NCI-H1105 treated with DMSO at 0.1 percent for 48 hours (cell line): ENCODE measurements around the gene ZNF593.

Source experiments
- DNase-seq: peaks from one replicate; lab custom pipeline; 2025; lab: John Stamatoyannopoulos, UW

The ZNF593 gene

DNA sequence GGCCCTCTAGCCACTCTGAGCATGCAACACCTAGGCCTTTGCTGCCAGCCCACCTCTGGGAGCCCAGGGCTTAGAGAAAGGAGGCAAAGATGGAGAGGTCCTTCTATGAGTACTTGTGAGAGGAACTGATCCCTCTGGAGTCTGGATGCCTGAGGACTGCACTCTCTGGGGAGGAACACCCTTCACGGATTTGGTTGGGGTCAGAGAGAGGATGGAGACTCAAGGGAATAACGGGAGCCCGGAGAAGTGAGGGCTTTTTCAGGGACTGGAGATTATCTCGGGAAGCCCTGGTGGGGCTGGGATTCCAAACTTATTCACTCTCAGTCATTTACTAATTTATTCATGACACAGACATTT, 532 bp upstream of the ZNF593 start:
- no peak for DNase-seq

DNA sequence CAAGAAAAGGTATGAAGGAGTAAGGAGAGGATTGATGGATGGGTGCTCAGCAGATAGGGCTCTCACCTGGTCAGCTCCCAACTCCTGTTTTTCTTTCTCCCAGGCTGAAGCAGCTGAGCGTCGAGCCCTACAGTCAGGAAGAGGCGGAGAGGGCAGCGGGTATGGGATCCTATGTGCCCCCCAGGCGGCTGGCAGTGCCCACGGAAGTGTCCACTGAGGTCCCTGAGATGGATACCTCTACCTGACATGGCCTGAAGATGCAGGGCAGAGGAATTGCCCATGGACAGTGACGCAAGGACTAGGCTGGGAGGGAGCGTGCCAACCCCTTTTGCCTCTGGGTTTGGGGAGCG, 739 bp downstream of the ZNF593 start:
- no peak for DNase-seq

DNA sequence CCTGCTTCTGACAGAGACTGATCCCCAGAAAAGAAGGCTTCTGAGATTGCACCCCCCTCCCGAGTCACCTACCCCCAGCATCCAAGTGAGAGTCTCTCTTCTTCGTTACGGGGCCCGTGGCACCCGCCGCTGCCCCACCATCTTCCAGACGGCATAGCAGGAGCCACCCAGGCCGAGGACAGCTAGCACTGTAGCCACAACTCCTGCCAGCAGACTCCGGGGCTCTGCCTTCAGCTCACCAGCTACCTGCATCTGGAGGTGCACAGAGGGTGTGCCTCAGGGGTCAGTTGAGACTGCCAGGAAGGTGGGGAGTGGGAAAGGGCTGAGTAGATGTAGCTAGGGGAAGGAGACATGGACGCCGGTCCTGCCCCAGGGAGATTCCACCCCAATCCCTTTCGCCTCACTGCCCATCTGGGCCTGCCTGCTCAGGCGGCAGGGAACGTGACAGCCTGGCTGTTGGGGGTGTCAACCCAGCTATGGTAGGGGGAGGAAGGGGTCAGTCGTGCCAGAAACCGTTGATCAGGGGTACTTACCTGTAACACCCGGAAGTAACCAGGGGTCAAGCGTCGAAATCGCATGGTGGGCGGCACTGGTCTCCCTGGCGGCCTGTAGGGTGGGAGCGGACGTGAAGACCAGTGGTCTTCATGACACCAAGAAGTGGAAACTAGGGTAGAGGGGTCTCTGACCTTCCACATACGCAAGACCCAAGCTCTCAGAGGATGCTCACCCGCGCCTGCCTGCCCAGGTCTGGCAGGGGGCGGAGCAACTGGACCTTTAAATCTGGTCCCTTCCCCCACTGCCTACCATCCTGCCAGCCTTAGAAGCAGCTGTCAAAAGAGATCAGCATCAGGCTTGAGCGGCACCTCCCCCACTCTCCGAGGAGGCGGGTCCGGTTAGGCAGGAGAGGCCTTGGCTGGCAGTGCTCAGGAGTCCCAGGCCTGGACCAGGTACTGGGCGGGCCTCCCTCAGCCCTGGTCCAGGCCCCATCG, 1.7 kb downstream of the ZNF593 start, which contains the start of gene ZNF593OS:
ZNF593OS (minus strand) TSS at position 749 of the 989 bp plus-strand sequence; CDS start at position 578, 171 bp downstream.
- no peak for DNase-seq

DNA sequence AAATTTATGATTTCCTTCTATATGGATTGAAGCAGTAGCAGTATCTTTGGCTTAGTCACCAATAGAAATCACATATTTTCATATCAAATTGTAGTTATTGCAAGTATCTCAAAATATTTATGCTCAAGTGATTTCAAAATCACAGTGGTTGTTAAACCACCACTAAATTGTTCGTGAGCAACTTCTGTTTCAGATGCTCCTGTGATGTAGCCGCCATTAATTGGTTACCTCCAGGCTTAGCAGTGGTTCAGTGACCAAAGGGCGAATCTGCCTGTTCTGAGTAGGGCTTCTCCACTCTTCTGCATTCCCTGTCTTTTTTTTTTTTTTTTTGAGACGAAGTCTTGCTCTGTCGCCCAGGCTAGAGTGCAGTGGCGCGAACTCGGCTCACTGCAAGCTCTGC, 5.6 kb downstream of the ZNF593 start:
- DNase-seq, result no peak

DNA sequence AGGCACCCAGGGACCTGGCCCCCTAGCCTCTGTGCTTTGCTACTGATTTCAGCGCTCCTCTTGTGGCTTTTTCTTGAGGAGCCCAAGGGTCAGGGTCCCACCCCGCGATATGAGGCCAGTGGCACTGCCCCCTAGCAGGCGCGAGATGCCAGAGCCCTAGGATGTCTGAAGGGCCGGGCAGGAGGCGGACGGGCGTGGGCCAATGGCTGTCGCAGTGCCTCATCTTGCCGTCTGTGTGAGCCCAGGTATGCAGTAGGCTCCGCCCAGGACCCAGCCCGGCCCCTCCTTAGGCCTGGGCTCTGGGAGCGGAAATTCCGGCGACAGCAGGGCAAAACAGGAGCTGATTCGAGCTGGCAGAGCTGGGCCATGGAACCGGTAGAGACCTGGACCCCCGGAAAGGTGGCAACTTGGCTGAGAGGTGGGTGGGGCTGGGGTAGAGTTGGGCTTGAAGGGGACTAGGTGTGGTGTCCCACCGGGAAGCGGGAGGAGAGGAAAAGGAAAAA, 7.5 kb downstream of the ZNF593 start, which contains the start of gene CNKSR1:
CNKSR1 (plus strand) TSS at position 310 of the 503 bp plus-strand sequence; CDS start at position 367, 57 bp downstream.
- no peak for DNase-seq

DNA sequence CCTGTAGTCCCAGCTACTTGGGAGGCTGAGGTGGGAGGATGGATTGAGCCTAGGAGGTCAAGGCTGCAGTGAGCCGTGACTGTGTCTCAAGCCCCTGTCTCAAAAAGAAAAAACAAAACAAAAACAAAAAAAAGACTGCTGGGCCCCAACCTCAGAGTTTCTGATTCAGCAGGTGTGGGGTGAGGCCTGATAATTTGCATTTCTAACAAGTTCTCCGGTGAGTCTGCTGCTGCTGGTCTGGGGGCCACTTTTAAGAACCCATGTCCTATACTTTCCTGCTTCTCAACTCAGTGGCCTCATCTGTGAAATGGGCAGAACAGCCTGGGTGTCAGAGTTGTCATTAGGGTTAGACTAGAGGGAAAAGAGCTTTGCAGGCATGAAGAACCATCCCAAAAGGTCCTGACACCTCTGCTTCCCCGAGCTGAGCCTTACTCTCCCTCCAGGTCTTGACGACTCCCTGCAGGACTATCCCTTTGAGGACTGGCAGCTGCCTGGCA, 10.3 kb downstream of the ZNF593 start:
- DNase-seq, result no peak

DNA sequence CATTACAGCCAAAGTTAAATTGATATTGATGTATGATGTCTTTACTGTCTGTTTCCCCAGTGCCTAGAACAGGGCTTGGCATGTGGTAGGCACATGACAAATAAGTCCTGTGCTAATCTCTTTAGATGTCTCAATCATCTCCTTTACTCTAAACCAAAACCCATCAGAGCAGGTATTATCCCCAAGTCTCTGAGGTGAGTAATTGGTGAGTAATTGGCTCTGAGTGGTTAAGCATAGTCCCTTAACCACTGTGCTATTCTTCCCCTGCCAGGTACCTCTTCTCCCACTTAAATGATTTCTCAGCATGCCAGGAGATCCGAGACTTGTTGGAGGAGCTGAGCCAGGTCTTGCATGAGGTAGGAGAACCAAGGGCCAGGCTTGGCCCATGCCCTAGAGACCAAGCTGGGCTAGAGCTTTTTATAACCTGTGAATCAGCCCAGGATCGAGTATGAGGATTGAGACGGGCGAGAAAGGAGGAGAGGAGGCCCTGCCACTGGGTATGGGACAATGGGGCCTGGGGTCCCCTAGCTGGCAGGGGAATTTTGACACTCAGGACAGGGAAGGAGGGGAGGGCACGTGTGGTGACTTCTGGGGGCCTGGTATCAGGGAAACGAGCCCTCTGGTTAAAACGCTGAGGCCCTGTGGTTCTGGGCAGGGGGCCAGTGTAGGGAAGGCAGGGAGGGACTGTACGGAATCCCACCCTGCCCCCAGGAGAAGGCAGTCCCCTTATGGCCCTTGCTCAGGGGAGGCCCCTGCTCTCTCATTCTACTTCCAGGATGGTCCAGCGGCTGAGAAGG, 12.1 kb downstream of the ZNF593 start:
- DNase-seq, result no peak

DNA sequence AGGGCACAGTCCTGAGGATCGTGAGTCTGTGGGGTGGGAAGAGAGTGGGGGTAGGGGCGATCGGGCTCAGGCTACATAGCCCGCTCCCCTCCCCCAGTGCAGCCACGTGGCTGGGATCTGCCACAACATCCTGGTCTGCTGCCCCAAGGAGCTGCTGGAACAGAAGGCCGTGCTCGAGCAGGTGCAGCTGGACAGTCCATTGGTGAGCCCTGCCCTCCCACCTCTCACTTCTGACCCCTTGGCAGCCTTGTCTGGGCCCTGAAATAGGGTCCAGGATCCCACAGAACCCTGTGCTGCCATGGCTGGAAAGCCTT, 12.6 kb downstream of the ZNF593 start:
- no peak for DNase-seq

DNA sequence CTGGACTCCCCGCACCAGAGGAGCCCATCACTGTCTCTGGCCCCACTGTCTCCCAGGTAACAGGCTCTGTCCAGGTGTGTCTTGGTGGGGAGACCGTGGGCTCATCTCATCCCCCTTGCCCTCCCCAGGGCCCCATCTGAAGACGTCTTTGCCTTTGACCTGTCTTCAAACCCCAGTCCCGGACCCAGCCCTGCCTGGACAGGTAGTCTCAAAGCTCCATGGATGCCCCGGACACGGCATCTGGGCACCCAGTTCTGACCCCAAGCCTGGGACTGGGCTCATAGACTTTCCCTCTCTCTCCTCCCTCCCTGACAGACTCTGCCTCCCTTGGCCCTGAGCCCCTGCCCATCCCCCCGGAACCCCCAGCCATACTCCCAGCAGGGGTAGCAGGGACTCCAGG, 14.4 kb downstream of the ZNF593 start:
- no peak for DNase-seq

DNA sequence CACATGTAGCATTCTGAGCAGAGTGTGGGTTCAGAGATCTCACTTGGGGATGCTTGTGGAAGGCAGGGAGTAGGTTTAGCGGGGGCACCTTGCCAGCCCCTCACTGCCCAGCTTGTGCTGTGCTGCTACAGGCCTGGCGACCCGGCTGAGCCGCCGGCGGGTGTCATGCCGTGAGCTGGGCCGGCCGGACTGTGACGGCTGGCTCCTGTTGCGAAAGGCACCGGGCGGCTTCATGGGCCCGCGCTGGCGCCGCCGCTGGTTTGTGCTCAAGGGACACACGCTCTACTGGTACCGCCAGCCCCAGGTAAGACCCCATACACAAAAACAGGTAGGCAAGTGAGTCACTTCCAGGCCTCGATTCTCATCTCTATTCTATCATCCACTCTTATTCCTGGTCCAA, 15.2 kb downstream of the ZNF593 start:
- DNase-seq, result no peak

DNA sequence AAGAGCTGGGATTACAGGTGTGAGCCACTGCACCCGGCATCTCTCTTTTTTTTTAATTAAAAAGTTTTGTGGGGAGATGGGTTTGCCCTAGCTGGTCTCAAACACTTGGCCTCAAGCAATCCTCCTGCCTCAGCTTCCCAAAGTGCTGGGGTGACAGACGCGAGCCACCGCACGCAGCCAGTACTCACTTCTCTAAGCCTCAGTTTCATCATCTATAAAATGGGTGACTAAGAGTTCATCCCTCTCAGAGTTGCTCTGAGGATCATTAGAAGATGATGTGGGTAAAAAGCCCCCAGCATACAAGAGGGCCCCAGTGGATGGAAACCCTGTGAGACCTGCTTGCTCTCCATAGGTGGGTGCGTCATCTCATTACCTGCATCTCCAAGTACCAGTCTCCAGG, 18.2 kb downstream of the ZNF593 start:
- no peak for DNase-seq

DNA sequence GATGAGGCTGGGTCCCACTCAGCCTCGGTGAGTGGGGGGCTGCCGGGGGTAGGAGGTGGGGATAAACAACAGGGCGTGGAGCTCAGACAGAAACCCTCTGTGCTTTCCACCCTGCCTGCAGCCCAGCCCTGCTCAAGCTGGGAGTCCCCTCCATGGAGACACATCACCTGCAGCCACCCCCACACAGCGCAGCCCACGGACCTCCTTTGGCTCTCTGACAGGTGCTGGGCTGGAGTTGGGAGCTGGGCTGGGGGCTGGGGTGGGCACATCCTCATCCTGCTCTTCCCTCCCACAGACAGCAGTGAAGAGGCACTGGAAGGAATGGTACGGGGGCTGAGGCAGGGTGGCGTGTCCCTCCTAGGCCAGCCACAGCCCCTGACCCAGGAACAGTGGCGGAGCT, 18.8 kb downstream of the ZNF593 start:
- no peak for DNase-seq

DNA sequence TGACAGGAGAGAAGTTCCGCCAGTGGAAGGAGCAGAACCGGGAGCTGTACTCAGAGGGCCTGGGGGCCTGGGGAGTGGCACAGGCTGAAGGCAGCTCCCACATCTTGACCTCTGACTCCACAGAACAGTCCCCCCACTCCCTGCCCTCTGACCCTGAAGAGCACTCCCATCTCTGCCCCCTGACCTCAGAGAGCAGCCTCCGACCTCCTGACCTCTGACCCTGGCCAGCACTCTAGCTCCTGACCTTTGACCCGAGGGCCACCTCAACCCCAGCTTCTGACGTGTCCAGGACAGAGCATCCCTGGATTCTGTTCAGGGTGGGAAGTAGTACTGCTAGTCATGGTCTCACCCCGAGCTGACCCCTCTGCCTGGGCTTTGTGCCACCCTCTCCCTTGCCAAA, 19.6 kb downstream of the ZNF593 start:
- no peak for DNase-seq

DNA sequence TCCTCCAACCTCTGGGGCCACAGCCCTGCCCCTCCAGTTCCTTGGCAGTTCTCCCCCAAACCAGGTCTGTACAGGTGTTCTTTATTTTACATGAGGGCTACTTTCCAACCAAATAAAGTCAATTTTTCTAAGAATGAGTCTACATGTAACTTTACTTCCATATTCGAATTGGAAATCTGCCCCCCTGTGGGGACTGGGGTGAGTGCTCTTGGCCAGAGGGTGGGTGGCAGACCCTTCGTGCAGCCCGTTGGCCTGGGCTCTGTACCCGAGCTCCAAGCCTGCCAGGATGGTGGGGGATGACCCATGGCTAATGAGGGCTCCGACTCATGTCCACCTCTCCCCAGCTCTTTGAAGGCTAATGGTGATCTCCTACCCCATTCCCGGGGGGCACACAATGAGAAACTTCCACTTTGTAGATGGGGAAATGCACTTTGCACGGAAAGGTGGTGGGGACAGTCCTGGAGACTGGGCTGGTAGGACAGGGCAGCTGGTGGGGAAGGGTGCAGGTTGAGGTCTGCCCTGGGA, 20.1 kb downstream of the ZNF593 start:
- no peak for DNase-seq

DNA sequence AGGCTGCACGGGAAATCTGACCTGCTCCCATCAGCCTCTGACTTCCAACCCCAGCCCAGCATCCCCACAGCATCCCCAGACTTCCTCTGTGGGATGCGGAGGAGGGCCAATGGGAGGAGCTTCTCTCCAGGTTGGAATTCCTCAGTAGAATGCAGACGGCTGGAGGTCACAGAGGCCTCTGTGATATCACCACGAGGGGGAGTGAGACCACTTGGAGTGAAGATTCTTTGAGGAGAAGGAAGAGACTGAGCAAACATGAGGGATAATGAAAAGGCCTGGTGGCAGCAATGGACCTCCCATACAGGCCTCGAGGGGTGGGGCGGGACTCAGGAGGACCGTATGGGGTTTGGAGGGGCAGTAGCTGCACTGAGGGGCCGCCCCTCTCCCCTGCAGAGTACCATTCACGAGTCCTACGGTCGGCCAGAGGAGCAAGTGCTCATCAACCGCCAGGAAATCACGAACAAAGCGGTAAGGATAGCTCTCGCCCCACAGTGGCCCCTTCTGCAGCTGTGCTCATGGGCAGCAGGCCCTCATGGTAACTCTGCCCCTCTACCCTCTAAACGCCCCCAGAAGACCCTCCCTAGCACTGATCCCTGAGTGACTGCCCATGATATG, 20.8 kb downstream of the ZNF593 start, which contains the start of gene CATSPER4:
CATSPER4 (plus strand) TSS at position 230 of the 615 bp plus-strand sequence; CDS start at position 256, 26 bp downstream.
- no peak for DNase-seq

DNA sequence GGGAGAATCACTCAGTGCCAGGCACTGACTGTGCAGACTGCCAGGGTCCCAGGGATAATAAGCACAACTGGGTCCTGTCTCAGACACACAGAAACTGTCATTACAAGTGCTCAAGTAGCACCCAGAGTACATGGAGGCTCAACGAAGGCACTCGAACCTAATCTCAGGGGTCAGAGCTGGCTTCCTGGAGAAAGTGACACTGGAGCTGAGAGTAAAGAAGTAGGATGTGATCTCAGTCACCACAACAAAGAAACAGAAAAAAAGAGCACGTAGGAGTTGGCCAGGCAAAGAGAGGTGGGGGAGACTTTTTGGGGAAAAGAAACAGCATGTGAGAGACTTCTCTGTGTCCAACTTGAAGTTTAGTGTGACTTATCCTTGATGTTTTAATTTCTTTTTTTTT, 22.0 kb downstream of the ZNF593 start:
- DNase-seq, result no peak

DNA sequence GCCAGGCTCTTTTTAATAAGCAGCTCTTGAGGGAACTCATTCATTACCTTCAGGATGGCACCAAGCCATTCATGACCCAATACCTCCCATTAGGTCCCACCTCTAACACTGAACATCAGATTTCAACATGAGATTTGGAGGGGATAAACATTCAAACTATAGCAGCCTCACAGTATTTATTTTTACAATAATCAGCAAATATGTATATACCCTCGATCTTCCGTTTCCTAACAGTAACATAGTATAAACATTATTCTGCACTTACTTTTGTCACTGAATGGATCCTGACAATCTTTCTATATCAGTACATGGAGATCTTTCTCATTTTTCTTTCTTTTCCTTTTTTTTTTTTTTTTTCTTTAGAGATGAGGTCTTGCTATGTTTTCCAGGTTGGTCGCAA, 26.1 kb downstream of the ZNF593 start:
- DNase-seq, result no peak

DNA sequence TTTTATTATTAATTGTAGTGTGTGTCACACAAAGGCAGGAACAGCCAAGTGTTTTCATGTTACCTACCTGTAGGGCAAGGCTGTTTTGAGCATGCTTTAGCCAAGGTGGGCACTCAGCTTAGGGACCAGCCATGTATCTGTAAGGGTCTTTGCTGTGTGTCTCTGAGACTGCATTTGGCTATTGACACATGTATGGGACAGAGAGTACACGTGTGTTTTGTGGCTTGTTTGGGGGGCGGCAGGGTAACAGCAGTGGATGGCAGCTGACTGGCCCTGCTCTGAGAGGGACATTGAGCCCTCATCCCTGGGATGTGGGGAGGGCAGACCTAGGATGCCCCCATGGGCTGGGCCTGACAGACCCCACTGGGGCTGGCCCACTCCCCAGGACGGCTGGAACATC, 27.6 kb downstream of the ZNF593 start:
- no peak for DNase-seq

DNA sequence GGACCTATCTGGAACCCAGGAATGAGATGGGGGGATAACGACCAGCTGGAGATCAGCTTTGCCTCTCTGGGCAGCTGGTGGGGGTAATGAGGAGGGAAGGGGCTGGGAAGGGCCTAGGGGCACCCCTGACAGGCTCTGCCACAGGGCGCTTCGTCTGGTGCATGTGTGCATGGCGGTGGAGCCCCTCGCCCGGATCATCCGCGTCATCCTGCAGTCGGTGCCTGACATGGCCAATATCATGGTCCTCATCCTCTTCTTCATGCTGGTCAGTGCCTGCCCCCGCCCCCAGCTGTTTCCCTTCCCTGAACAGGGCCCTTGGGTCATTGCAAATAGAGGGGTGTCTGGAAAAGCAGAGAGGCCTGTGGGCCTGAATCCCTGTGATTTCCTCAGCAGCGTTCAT, 28.1 kb downstream of the ZNF593 start:
- DNase-seq, result no peak

DNA sequence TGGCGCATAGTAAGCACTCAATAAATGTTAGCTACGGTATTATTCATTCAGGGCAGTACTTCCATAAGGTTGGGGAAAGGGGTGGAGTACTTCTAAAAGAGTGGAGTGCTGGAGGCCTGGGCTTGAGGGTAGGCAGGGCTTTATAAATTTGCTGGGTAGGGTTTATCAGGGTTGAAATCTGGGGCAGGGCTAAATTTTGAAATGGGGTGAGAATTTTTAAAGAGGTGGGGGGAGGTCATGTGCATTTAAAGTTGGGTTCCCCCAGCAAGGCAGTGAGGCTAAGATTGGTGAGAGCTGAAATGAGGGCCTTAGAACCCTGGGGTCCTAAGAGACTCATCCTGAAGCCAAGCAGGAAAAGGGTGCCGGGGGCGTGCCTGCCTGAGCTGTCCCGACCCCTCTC, 30.7 kb downstream of the ZNF593 start:
- DNase-seq, result no peak

DNA sequence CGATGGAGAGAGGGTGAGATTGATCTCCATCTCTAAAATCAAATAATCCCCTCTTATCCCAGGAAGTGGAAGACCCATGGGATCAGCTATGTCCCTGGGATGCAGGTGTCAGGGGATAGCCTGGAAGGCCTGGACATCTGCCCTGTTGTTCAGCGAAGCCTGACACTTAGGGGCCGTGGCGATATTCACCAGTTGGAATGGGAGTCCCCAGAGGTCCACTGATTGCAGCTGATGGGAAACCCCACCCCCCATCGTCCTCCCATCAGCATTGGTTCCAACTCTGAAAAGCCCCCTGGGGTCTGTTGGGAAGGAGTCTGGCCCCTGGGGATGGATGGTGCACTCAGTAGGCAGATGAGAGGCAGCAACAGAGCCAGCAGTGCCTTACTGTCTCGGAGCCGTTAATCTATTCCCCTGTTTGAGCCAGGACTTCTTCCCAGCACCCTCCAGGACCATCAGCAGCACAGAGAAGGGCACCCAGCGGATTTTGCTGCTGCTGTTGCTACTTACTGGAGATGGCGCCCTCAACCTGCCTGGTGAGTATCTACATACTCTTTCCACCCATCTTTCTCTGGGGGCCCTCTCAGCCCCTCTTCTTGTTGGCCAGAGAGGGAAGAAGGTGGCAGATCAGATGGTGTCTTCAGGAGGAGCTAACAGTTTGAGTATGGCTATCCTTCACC, 34.1 kb downstream of the ZNF593 start:
- DNase-seq, result no peak
